Spleen (tissue), 11 donors: ENCODE data around the gene ZNF71. TPM values are rescaled to one million over a fixed set of nuclear protein-coding genes. Genes with fewer than 3 reads are reported as not detected.

Experiments
- DNase-seq: peaks from one replicate; pipeline ENCODE4 v3.0.0-alpha.2; 2020
- H3K27ac ChIP-seq, 8 donors: fragments of 200-600 bp; sonication (generic) in 7 of 8; 1 replicate in 4 of 8; 2 replicates in 4 of 8; pipeline versions ENCODE4 v1.5.0 to v1.8.0; 2016 to 2021; ENCODE audit warnings: inconsistent platforms in 4 of 8, mild to moderate bottlenecking in 4 of 8, moderate library complexity in 1 of 8
- H3K27me3 ChIP-seq, 7 donors: fragments of 200-600 bp; sonication (generic) in 6 of 7; replicated peaks in 1 of 7; 1 replicate in 4 of 7; 2 replicates in 3 of 7; pipeline versions ENCODE4 v1.5.0 to v1.8.0; 2016 to 2021; ENCODE audit warnings: inconsistent platforms in 3 of 7, mild to moderate bottlenecking in 1 of 7
- H3K36me3 ChIP-seq, 6 donors: fragments of 200-600 bp; sonication (generic) in 5 of 6; 1 replicate in 4 of 6; 2 replicates in 2 of 6; pipeline versions ENCODE4 v1.5.0 to v1.8.0; 2016 to 2021; ENCODE audit warnings: inconsistent platforms in 2 of 6
- H3K4me1 ChIP-seq, 6 donors: fragments of 200-600 bp; sonication (generic) in 5 of 6; 1 replicate in 3 of 6; 2 replicates in 3 of 6; pipeline versions ENCODE4 v1.5.0 to v1.8.0; 2016 to 2021; ENCODE audit warnings: inconsistent platforms in 3 of 6
- H3K4me3 ChIP-seq, 8 donors: fragments of 200-600 bp; sonication (generic) in 7 of 8; 1 replicate in 4 of 8; 2 replicates in 4 of 8; pipeline versions ENCODE4 v1.5.0 to v1.8.0; 2016 to 2021; ENCODE audit warnings: inconsistent platforms in 4 of 8, mild to moderate bottlenecking in 4 of 8, moderate library complexity in 2 of 8
- H3K9me3 ChIP-seq, 8 donors: fragments of 200-600 bp; sonication (generic) in 7 of 8; 1 replicate in 4 of 8; 2 replicates in 4 of 8; pipeline versions ENCODE4 v1.5.0 to v1.8.0; 2016 to 2021; ENCODE audit warnings: inconsistent platforms in 4 of 8
- POLR2A ChIP-seq, 3 donors: fragments of 450-650 bp; IDR thresholded peaks; one replicate each; pipeline ENCODE4 v1.5.1; 2017; ENCODE audit warnings: antibody characterized with exemption in 3 of 3, mild to moderate bottlenecking in 1 of 3
- POLR2AphosphoS5 ChIP-seq, 3 donors: sonication (generic); formaldehyde crosslinking; IDR thresholded peaks; one replicate each; pipeline ENCODE4 v1.5.1; 2017; ENCODE audit warnings: antibody characterized with exemption in 3 of 3
- WGBS, 5 donors: extraction: QIAGEN DNeasy Blood & Tissue Kit in 3 of 5; methylation state at CpG; one replicate each; pipeline versions ENCODE4 v1.1.5 to v1.1.7; 2013 to 2018; 5-methylcytosine and 5-hydroxymethylcytosine counted together
- intact Hi-C: fragments of 100-400 bp; cut with DNase I; formaldehyde crosslinking; loops from one replicate; pipeline ENCODE4 v1.15.0; 2023; ENCODE audit warnings: low total_unique reads
- polyA plus RNA-seq, 3 donors: library from polyadenylated mRNA; stranded (reverse); fragments of 200-250 nt; gene quantifications; one replicate each; pipeline ENCODE4 v1.2.1, GENCODE V29; 2013
- total RNA-seq, 7 donors: library from RNA; depleted of rRNA in 3 of 7; stranded (reverse); fragments of >200 nt in 3 of 7; fragmentation: NEBNext Ultra II Directional in 4 of 7; extraction: Animal tissue kit (Norgen Biotek cat#: 25700) in 4 of 7; gene quantifications; one replicate each; pipeline versions ENCODE4 v1.1.0 to v1.2.1, GENCODE V29; 2016 to 2021
- TF ChIP-seq, protein P1 (sequence below), 11 experiments: fragments of 200-600 bp in 7 of 11; fragments of 450-650 bp in 4 of 11; sonication (generic) in 4 of 11; IDR thresholded peaks in 8 of 11; conservative IDR thresholded peaks in 3 of 11; 1 replicate in 7 of 11; 2 replicates in 4 of 11; pipeline versions ENCODE4 v1.4.0 to v1.8.0; 2016 to 2021; ENCODE audit warnings: antibody characterized with exemption in 11 of 11, inconsistent platforms in 4 of 11, mild to moderate bottlenecking in 1 of 11
- donor health status: healthy with polysubstance abuse.
- donor health status: DM: no; HTN: no; CAD: no; lungs with moderate emphysema.
- donor health status: DM: no; HTN: no; CAD: no.
- donor health status: Bipolar disorder and iron deficiency.
- donor health status: healthy.
- donor health status: DM: no; HTN: no; CAD: no.
- donor health status: DM: yes; HTN: yes; CAD: no.

Gene ZNF71
- total and polyA plus RNA-seq, 10 donors, result 2.0 to 9.8 (median 6.4) TPM

DNA sequence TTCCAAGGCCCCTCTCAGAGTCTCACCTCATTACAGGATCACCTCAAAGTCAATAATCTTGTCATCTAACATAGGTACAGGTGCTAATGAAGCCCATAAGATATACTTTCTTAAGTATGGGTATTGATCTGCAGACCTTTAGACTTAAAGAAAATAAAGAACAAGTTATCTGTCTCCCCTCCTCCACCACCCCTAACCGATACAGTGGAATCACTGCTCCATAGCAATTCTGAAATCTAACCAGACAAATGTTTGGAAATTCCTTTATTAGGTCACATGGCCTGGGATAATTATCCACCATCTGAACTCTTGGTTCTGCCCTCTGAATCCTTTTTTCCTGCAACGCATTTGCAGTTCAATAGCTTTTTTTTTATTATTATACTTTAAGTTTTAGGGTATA is 32.3 kb upstream of the ZNF71 start:
- peaks cover 0 to 11% (median 7%) of the 10 kb centered on the region in 6 donors for H3K4me1 ChIP-seq
- no peak overlapping the region for H3K4me3 ChIP-seq
- TF ChIP-seq POLR2AphosphoS5 (IDR thresholded peaks at IDR 0.05), result no peak
- TF ChIP-seq, protein P1, sequence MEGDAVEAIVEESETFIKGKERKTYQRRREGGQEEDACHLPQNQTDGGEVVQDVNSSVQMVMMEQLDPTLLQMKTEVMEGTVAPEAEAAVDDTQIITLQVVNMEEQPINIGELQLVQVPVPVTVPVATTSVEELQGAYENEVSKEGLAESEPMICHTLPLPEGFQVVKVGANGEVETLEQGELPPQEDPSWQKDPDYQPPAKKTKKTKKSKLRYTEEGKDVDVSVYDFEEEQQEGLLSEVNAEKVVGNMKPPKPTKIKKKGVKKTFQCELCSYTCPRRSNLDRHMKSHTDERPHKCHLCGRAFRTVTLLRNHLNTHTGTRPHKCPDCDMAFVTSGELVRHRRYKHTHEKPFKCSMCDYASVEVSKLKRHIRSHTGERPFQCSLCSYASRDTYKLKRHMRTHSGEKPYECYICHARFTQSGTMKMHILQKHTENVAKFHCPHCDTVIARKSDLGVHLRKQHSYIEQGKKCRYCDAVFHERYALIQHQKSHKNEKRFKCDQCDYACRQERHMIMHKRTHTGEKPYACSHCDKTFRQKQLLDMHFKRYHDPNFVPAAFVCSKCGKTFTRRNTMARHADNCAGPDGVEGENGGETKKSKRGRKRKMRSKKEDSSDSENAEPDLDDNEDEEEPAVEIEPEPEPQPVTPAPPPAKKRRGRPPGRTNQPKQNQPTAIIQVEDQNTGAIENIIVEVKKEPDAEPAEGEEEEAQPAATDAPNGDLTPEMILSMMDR (IDR thresholded peaks at IDR 0.05 in 8 of 11, conservative IDR thresholded peaks at IDR 0.05 in 3 of 11), result no peak
- no peak for TF ChIP-seq POLR2A (IDR thresholded peaks at IDR 0.05)

DNA sequence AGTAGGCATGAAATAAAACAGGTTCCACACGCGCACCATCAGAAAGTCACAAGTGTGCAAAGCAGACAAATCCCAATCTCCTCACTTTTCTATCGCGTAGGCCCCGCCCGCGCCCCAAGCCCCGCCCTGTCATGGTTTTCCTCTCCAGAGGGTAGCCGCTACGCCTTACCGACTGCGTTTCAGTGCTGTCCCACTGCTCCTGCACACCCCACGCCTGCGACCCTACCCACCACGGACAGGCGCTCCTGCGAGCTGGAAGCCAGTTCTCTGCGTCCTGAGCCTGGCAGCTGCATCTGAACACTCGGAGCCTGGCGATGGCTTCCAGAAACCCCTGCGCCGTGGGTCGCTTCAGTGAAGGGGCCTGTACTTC is 28.2 kb upstream of the ZNF71 start:
- intact Hi-C loops, result no loop called here
- peak; percentile 84 for DNase-seq
- TF ChIP-seq POLR2AphosphoS5 (IDR thresholded peaks at IDR 0.05) (no peak), POLR2A (IDR thresholded peaks at IDR 0.05) (no peak)
- TF ChIP-seq, protein P1 (IDR thresholded peaks at IDR 0.05 in 8 of 11, conservative IDR thresholded peaks at IDR 0.05 in 3 of 11), result no peak
- no peaks in the 10 kb centered on the region for H3K27me3 ChIP-seq
- H3K27ac ChIP-seq, result peak overlapping the region; percentile 70 to 90 (median 88)
- H3K36me3 ChIP-seq, result peaks cover 7 to 65% (median 33%) of the 10 kb centered on the region in 6 donors
- peaks cover 3 to 20% (median 10%) of the 10 kb centered on the region in 6 donors for H3K4me1 ChIP-seq
- peak overlapping the region; percentile 65 to 97 (median 89) for H3K4me3 ChIP-seq
- 0 to 10% (median 2%) methylated on average over 20 to 23 of the region's 23 CpGs for WGBS, 5 donors
- peaks cover 26 to 93% (median 89%) of the 10 kb centered on the region in 8 donors for H3K9me3 ChIP-seq

More for the DNA sequence above, 32.3 kb upstream of the ZNF71 start:
- Histone ChIP-seq H3K27me3 (no peaks in the 10 kb centered on the region), H3K27ac (no peak overlapping the region), H3K36me3 (peaks cover 0 to 28% (median 2%) of the 10 kb centered on the region in 6 donors), H3K9me3 (peaks cover 37 to 93% (median 90%) of the 10 kb centered on the region in 8 donors)
- intact Hi-C loops, result no loop called here
- DNase-seq, result no peak
- WGBS, 5 donors, result 94 to 100% (median 95%) methylated on average over 2 of the region's 2 CpGs

DNA sequence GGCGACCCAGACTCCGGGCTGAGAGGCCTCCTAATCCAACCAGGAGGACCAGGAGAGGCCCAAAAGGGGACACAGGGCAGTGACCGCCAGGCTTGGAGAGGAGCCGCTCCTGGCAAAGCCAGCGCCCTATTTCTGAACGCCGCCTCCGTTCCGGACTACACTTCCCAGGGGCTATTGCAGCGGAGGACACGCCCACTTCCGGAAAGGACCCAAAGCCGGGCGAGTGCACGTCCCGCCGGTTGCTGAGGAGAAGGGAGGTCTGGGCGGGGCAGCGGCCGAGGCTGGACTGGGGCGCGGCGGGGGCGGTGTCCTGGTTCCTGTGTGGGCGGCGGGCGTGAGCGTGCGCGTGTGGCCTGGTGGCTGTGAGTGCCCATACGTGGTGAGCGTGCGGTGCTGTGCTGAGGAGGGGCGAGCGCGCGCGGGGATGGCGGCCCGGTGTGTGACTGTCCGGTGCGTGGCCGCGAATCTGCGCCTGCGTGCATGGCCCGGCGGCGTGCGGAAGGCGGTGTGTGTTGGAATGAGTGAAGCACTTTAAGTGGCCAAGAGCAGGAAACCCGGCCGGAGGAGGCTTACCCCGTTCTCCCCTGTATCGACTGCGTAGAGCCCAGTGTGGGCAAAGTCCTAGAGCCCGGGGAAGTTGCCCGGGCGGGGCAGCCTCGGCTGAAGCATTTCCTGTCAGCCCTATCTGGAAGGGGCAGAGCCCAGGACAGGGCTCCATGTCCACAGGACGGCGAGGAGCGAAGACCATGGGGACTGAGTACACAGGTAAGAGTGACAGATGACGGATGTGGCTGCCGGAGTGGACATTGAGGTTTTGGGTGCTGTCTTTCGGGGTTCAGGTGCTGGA is 27.6 kb upstream of the ZNF71 start, which contains the start of gene ZNF470:
Gene ZNF470 (plus strand): TSS at position 195 of the 847 bp plus-strand sequence. CDS start 2,844 bp downstream, outside the sequence.
- Histone ChIP-seq H3K9me3 (peaks cover 23 to 93% (median 89%) of the 10 kb centered on the region in 8 donors), H3K27me3 (no peaks in the 10 kb centered on the region), H3K36me3 (peaks cover 7 to 64% (median 36%) of the 10 kb centered on the region in 6 donors), H3K4me3 (peak within 1 kb of the TSS; percentile 65 to 97 (median 89)), H3K27ac (peak within 1 kb of the TSS; percentile 70 to 90 (median 88)), H3K4me1 (peaks cover 3 to 20% (median 10%) of the 10 kb centered on the region in 6 donors)
- intact Hi-C loops, result no loop called here
- peak; percentile 89 to 91 (median 90) for TF ChIP-seq POLR2AphosphoS5 (IDR thresholded peaks at IDR 0.05)
- peak in 1 of 3 donors; percentile 33 for TF ChIP-seq POLR2A (IDR thresholded peaks at IDR 0.05)
- TF ChIP-seq, protein P1 (IDR thresholded peaks at IDR 0.05 in 8 of 11, conservative IDR thresholded peaks at IDR 0.05 in 3 of 11), result no peak
- peak; percentile 96 for DNase-seq
- 3 to 10% (median 7%) methylated on average over 48 to 66 of the region's 66 CpGs for WGBS, 5 donors

DNA sequence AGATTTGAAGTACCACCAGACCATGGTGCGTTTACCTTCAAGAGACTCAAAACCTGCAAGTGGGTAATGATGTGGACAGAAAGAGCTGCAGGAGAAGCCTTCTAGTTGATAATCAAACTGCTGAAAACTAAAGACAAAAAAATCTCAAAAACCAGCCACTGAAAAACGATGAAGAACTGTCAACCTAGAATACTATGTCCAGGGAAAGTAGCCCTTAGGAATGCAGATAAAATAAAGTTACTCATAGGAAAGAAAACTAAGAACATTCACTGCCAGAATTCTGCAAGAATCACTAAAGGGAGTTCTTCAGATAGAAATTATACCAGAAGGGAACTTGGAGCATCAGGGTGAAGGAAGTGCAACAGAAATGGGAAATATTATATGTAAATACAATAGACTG is 22.5 kb upstream of the ZNF71 start:
- TF ChIP-seq, protein P1 (IDR thresholded peaks at IDR 0.05 in 8 of 11, conservative IDR thresholded peaks at IDR 0.05 in 3 of 11), result no peak
- TF ChIP-seq POLR2A (IDR thresholded peaks at IDR 0.05) (no peak), POLR2AphosphoS5 (IDR thresholded peaks at IDR 0.05) (no peak)
- intact Hi-C loops, result no loop called here
- no peak overlapping the region for H3K4me3 ChIP-seq
- peaks cover 30 to 92% (median 80%) of the 10 kb centered on the region in 6 donors for H3K36me3 ChIP-seq
- peaks cover 0 to 11% (median 6%) of the 10 kb centered on the region in 6 donors for H3K4me1 ChIP-seq
- DNase-seq, result no peak
- H3K27ac ChIP-seq, result no peak overlapping the region
- H3K9me3 ChIP-seq, result peaks cover 57 to 100% (median 99%) of the 10 kb centered on the region in 8 donors
- 47 to 78% (median 48%) methylated on average over 2 of the region's 2 CpGs for WGBS, 5 donors
- no peaks in the 10 kb centered on the region for H3K27me3 ChIP-seq
